Measurements from ENCODE around the gene DGCR2.
"Not testable (repeated sequence)": the region's sequence is repeated elsewhere in the genome, so short reads cannot be mapped to it uniquely, and the experiment has no call there.

DNA sequence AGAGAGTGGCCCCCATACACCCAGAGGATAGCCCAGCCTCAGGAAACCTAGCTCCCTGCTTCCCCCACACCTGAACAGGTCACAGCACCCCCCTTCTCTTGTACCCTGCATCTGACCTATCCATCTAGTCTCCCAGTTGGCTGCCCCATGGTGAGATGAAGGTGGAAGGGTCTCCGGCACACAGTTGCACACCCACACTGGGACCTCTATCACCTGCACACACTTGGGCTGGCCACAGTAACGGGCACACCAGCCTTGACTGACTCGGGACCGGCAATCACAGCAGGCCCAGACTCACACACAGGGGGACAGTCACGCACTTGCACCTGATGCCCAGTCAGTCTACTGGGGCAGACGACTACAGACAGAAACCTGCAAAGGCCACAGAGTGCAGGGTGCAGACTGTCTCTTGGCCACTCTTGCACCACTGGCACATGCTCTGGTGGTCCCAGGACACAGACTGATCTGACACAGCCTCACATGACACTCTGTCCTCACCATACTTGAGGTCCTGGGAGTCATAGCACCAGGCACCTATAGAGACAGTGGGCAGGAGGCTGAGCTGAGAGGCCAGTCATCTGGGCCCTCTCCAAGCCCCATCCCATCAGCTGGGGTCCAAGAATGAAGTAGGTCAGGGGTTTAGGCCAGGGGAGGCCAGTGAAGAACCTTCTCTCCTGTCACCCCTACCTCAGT is 88.0 kb downstream of the DGCR2 start:
- not testable (repeated sequence) for TF ChIP-seq POLR2A (IDR thresholded peaks at IDR 0.05)
- TF ChIP-seq, protein P1, sequence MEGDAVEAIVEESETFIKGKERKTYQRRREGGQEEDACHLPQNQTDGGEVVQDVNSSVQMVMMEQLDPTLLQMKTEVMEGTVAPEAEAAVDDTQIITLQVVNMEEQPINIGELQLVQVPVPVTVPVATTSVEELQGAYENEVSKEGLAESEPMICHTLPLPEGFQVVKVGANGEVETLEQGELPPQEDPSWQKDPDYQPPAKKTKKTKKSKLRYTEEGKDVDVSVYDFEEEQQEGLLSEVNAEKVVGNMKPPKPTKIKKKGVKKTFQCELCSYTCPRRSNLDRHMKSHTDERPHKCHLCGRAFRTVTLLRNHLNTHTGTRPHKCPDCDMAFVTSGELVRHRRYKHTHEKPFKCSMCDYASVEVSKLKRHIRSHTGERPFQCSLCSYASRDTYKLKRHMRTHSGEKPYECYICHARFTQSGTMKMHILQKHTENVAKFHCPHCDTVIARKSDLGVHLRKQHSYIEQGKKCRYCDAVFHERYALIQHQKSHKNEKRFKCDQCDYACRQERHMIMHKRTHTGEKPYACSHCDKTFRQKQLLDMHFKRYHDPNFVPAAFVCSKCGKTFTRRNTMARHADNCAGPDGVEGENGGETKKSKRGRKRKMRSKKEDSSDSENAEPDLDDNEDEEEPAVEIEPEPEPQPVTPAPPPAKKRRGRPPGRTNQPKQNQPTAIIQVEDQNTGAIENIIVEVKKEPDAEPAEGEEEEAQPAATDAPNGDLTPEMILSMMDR (IDR thresholded peaks at IDR 0.05): not testable (repeated sequence)
